GM21717 (cell line): ENCODE data around the gene FERD3L.

Source experiments
- ATAC-seq: cut with Tn5 transposase; IDR thresholded peaks from one replicate; pipeline ENCODE4 v1.9.1; 2021; ENCODE audit warnings: mild to moderate bottlenecking, moderate library complexity; ENCODE audit not compliant: unreplicated experiment

FERD3L gene

GRCh38 chr7:19117091-19117869 lies 27.9 kb downstream of the FERD3L start, which contains the start of gene TWIST1:
Gene TWIST1 (minus strand): TSS chr7:19117636. CDS start chr7:19117321, 315 bp downstream.
- ATAC-seq = no peak

- no peak for ATAC-seq
Observed at GRCh38 chr7:19116121-19117090, 28.8 kb downstream of the FERD3L start.

DNA sequence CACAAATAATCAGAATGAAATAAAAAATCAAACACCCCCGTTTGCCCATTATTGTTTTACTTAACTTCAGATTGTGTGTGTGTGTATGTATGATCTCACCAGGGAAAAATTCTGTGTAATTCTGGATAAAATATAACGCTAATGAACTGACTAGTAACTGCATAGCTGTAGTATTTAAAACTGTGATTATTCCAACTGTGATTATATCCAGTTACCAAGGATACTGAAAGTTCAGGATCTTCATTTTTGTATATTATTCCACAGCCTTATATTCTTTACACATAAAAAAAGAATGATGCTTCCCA lies 30.7 kb downstream of the FERD3L start:
- no peak for ATAC-seq

DNA sequence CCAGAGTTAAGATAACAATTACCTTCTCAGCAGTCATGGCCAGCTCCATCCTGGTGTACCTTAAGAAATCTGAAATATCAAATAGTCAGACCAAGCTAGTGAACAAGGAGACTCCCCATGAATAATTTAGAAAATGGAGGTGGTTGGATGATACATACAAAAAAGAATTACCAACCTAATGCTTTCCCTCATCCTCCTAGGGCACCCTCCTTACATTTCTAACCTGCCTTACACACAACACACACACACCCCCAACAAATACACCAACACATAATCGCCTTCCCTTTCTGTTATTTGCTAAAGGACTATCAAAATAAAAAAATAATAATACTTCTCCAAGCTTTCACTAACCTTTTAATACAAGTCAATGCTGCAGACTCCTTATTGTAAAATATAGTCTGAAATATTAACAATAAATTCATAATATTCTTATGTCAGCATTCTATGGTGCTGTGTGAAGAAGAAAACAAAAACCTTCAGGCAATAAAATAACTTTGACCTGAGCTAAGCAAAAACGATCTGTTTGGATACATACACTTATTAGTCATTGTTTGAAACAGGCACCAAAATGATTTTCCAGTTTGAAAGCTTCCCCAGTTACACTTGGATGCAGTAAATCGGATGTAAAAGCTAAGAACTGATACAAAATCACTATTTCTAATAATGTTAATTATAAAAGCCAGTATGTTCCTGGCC lies 31.2 kb downstream of the FERD3L start:
- ATAC-seq = no peak

DNA sequence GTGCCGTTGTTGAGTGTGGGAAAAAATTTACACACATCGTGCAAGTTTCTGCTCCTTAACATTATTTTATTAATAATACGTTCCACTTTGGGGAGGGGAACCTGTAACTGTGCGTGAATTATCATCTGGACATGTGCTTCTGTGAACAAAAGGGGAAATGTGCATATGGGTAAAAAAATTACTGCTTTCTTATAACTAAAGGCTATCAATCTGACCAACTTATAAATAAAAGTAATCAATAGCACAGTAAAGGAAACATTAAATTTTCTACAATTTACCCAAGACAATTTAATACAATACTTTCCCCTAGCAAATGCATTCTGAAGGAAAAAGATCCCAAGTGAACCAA lies 32.2 kb downstream of the FERD3L start:
- no peak for ATAC-seq

- no peak for ATAC-seq
Observed at GRCh38 chr7:19112274-19113001, 32.8 kb downstream of the FERD3L start.

GRCh38 chr7:19111474-19112273 lies 33.5 kb downstream of the FERD3L start:
- no peak for ATAC-seq

DNA sequence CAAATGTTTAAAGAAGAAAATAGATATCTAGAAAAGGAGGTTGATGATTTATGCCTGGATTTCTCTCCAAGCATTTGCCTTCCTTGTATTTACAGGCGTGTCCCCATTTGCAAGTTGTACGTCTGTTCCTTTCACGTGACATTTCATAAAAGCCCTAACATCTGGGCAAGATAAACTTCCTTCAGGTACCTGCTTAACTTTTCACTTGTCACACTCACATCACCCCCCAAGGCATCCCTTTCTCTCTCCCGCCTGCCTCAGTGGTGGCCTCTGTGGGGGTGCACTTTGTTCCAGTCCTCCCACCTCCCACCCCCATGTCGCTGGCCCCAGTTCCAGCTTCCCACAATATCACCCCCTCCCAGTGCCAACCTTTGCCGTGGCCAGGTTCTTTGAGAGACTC lies 34.4 kb downstream of the FERD3L start:
- no peak for ATAC-seq

DNA sequence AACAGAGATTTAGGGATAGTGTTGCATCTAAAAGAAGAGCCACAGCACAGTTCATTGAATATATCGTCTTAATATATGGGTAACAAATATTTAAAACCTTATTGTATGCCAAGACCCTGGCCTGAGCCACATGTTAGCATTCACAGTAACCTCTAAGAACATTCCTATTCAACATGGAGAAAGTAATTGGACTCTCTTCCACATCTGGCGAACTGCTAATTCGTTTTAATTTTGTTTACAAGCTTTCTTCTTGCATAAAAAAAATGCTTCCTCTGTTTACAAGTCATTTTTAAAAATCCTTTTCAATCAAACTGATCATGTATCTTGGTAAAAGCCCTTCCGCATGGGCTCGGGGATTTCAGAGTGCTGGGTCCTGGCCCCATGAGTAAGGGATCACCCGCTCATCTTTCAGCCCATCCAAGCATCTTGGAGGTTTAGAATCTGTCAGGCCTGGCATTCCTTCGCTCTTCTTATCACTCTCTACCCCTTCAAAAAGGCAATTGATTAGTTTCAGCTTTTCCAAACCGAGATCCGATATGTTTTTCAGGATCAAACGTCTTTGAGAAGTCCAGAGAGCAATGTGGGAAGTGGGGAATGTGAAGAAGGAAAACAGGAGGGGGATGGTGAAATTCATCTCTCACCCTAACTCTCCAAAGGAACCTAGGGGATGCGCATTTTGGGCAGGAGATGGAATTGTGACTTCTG lies 35.0 kb downstream of the FERD3L start:
- ATAC-seq = no peak

GRCh38 chr7:19109000-19109946 lies 35.9 kb downstream of the FERD3L start:
- ATAC-seq = no peak

- no peak for ATAC-seq
Observed at GRCh38 chr7:19107356-19108146, 37.7 kb downstream of the FERD3L start.

GRCh38 chr7:19107081-19107355 lies 38.2 kb downstream of the FERD3L start:
- ATAC-seq = no peak

- ATAC-seq = no peak
Observed at GRCh38 chr7:19106241-19107080, 38.8 kb downstream of the FERD3L start.

GRCh38 chr7:19105546-19105945 lies 39.7 kb downstream of the FERD3L start:
- no peak for ATAC-seq

DNA sequence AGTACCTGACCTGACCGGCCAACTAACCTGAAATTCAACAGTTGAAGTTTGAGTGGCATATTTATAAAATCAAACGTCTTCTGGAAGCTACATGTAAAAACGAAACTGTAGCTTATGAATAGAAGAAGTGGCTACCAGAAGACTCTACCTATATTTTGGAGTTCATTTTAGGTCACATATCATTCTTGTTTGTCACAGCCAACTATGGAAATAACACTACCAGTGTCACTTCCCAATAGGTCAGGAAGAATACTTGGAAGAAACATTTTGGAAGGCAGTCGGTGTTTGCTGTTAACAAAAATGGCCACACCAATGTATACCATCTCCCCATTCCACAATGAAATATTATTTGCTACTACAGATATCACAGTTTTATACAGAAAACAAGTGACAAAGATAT lies 40.4 kb downstream of the FERD3L start:
- ATAC-seq = no peak

DNA sequence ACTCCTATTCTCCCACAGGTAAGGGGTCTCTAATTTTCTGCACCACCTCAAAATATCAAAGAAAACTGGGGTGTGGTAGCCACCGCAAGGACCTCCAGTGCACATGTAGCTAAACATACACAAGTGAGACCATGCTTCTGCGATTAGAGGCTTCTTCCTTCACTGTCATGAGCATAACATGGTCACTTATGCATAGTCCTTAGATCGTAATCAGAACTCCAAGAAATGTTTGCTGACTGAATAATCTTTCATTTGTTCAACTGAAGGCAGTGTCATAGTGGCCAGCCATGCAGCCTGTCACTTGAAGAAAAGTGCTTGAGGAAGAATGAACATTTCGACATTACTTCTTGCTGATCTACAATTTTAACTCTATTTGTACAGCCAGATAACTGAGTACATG lies 42.3 kb downstream of the FERD3L start:
- ATAC-seq = no peak

GRCh38 chr7:19101909-19102308 lies 43.3 kb downstream of the FERD3L start:
- no peak for ATAC-seq
